ENCODE results near the gene FASN.
A peak's percentile ranks its signal among the peaks of the same experiment; 100 is the strongest.

Gene FASN

GRCh38 chr17:82087961-82088837 is 9.8 kb downstream of the FASN start:
- no peak for DNase-seq (ENCODE audit: low spot score)

- DNase-seq (ENCODE audit: low spot score) = no peak
Measured at GRCh38 chr17:82086941-82087906, 10.8 kb downstream of the FASN start.

GRCh38 chr17:82085931-82086764 is 11.9 kb downstream of the FASN start:
- DNase-seq (ENCODE audit: low spot score) = no peak

GRCh38 chr17:82085031-82085861 is 12.8 kb downstream of the FASN start:
- no peak for DNase-seq (ENCODE audit: low spot score)

GRCh38 chr17:82084373-82085030 is 13.5 kb downstream of the FASN start:
- DNase-seq (ENCODE audit: low spot score) = no peak

GRCh38 chr17:82083533-82084359 is 14.3 kb downstream of the FASN start:
- no peak for DNase-seq (ENCODE audit: low spot score)

GRCh38 chr17:82083009-82083408 is 15.0 kb downstream of the FASN start:
- no peak for DNase-seq (ENCODE audit: low spot score)

GRCh38 chr17:82082456-82082855 is 15.6 kb downstream of the FASN start:
- no peak for DNase-seq (ENCODE audit: low spot score)

- no peak for DNase-seq (ENCODE audit: low spot score)
Measured at GRCh38 chr17:82081966-82082365, 16.1 kb downstream of the FASN start.

GRCh38 chr17:82081546-82081945 is 16.5 kb downstream of the FASN start:
- DNase-seq (ENCODE audit: low spot score) = no peak

GRCh38 chr17:82080789-82081464 is 17.1 kb downstream of the FASN start:
- no peak for DNase-seq (ENCODE audit: low spot score)

GRCh38 chr17:82080048-82080788 is 17.8 kb downstream of the FASN start:
- DNase-seq (ENCODE audit: low spot score) = peak; percentile 39

GRCh38 chr17:82079001-82079677 is 18.9 kb downstream of the FASN start:
- DNase-seq (ENCODE audit: low spot score) = no peak

GRCh38 chr17:82078433-82078832 is 19.6 kb downstream of the FASN start:
- DNase-seq (ENCODE audit: low spot score) = no peak

- DNase-seq (ENCODE audit: low spot score) = peak; percentile 64
Measured at GRCh38 chr17:82077617-82078358, 20.2 kb downstream of the FASN start.

- no peak for DNase-seq (ENCODE audit: low spot score)
Measured at GRCh38 chr17:82076785-82077591, 21.0 kb downstream of the FASN start.
